Measurements from ENCODE around the gene GNG11. TPM values are rescaled to one million over a fixed set of nuclear protein-coding genes. Genes with fewer than 3 reads are reported as not detected.

GNG11 gene
- total and polyA plus RNA-seq, 2 experiments from 2014 or later = 1.6 to 6.3 TPM

DNA sequence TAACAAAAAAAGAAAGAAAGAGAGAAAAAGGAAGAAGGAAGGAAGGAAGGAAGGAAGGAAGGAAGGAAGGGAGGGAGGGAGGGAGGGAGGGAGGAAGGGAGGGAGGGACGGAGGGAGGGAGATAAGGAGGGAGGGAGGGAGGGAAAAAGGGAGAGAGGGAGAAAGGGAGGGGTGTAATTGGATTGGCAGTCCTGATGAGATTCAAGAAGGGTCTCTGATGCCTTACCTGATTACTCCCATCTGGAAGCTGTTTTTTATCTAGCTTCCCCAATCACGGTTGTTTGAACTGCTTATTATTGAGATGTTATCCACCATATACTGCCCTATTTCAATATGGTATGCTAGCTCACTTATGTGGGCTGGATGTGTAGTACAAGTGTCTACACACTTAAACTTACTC is 27.3 kb downstream of the GNG11 start (continued):
- TF ChIP-seq, protein P1, sequence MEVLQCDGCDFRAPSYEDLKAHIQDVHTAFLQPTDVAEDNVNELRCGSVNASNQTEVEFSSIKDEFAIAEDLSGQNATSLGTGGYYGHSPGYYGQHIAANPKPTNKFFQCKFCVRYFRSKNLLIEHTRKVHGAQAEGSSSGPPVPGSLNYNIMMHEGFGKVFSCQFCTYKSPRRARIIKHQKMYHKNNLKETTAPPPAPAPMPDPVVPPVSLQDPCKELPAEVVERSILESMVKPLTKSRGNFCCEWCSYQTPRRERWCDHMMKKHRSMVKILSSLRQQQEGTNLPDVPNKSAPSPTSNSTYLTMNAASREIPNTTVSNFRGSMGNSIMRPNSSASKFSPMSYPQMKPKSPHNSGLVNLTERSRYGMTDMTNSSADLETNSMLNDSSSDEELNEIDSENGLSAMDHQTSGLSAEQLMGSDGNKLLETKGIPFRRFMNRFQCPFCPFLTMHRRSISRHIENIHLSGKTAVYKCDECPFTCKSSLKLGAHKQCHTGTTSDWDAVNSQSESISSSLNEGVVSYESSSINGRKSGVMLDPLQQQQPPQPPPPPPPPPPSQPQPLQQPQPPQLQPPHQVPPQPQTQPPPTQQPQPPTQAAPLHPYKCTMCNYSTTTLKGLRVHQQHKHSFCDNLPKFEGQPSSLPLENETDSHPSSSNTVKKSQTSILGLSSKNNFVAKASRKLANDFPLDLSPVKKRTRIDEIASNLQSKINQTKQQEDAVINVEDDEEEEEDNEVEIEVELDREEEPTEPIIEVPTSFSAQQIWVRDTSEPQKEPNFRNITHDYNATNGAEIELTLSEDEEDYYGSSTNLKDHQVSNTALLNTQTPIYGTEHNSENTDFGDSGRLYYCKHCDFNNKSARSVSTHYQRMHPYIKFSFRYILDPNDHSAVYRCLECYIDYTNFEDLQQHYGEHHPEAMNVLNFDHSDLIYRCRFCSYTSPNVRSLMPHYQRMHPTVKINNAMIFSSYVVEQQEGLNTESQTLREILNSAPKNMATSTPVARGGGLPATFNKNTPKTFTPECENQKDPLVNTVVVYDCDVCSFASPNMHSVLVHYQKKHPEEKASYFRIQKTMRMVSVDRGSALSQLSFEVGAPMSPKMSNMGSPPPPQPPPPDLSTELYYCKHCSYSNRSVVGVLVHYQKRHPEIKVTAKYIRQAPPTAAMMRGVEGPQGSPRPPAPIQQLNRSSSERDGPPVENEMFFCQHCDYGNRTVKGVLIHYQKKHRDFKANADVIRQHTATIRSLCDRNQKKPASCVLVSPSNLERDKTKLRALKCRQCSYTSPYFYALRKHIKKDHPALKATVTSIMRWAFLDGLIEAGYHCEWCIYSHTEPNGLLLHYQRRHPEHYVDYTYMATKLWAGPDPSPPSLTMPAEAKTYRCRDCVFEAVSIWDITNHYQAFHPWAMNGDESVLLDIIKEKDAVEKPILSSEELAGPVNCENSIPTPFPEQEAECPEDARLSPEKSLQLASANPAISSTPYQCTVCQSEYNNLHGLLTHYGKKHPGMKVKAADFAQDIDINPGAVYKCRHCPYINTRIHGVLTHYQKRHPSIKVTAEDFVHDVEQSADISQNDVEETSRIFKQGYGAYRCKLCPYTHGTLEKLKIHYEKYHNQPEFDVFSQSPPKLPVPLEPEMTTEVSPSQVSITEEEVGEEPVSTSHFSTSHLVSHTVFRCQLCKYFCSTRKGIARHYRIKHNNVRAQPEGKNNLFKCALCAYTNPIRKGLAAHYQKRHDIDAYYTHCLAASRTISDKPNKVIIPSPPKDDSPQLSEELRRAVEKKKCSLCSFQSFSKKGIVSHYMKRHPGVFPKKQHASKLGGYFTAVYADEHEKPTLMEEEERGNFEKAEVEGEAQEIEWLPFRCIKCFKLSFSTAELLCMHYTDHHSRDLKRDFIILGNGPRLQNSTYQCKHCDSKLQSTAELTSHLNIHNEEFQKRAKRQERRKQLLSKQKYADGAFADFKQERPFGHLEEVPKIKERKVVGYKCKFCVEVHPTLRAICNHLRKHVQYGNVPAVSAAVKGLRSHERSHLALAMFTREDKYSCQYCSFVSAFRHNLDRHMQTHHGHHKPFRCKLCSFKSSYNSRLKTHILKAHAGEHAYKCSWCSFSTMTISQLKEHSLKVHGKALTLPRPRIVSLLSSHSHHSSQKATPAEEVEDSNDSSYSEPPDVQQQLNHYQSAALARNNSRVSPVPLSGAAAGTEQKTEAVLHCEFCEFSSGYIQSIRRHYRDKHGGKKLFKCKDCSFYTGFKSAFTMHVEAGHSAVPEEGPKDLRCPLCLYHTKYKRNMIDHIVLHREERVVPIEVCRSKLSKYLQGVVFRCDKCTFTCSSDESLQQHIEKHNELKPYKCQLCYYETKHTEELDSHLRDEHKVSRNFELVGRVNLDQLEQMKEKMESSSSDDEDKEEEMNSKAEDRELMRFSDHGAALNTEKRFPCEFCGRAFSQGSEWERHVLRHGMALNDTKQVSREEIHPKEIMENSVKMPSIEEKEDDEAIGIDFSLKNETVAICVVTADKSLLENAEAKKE (CRISPR knock-in tag; IDR thresholded peaks at IDR 0.05) = no peak

DNA sequence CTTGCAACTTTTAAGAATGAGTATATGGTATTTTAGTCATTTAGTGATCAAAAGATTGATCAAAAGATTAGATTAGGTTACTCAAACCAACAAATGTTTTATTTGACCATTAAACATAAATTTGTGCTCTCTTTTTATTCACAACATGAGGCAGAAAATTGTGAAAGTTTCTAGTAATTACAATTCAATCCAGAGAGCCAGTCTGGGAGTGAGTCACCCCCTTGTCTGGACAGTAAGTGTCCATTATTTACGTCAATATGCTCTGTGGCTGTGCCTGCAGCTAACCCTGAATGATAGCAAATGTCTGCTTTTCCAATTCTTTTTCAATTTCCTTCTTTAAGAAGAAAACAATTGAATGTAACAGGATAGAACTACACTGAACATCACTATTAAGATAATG is 27.9 kb downstream of the GNG11 start:
- Histone ChIP-seq H3K27me3 (ENCODE audit: insufficient read depth) (no peaks in the 10 kb centered on the region), H3K9me2 (ENCODE audit: insufficient read depth) (no peaks in the 10 kb centered on the region), H4K20me1 (replicated peaks; ENCODE audit: insufficient read depth) (no peaks in the 10 kb centered on the region), H3K4me2 (no peak overlapping the region), H3K4me1 (ENCODE audit: insufficient read depth) (peaks cover 7% of the 10 kb centered on the region; the same call in 1 of the 2 replicates), H3K27ac (ENCODE audit: low read depth) (no peak overlapping the region), H3K79me2 (replicated peaks; ENCODE audit: insufficient read depth) (no peaks in the 10 kb centered on the region), H2AFZ (no peak overlapping the region), H3K4me3 (no peak overlapping the region), H3F3A (replicated peaks; ENCODE audit: low read depth) (no peaks in the 10 kb centered on the region), H3K36me3 (ENCODE audit: insufficient read depth) (no peaks in the 10 kb centered on the region)
- H3K4me1 Mint-ChIP-seq = no peaks in the 10 kb centered on the region; the same call in 2 of the 3 replicates
- DNase-seq (ENCODE audit: low spot score) (no peak), ATAC-seq (no peak)
- H3K4me3 Mint-ChIP-seq = no peak overlapping the region
- no peaks in the 10 kb centered on the region for H3K36me3 Mint-ChIP-seq (ENCODE audit: low read depth)
- no peaks in the 10 kb centered on the region for H3K9me3 Mint-ChIP-seq
- H3K27me3 Mint-ChIP-seq (ENCODE audit: insufficient read depth, low read depth, poor library complexity) = no peaks in the 10 kb centered on the region
- no peak overlapping the region for H3K27ac Mint-ChIP-seq
- TF ChIP-seq POLR2AphosphoS5 (IDR thresholded peaks at IDR 0.05; ENCODE audit: low read depth) (no peak), CREB1 (CRISPR knock-in tag; IDR thresholded peaks at IDR 0.05; ENCODE audit: low read depth) (no peak), EZH2 (IDR thresholded peaks at IDR 0.05; ENCODE audit: low read depth, unreplicated experiment) (no peak), ZNF331 (CRISPR knock-in tag; IDR thresholded peaks at IDR 0.05; ENCODE audit: low read depth) (no peak), ZNF114 (CRISPR knock-in tag; IDR thresholded peaks at IDR 0.05) (no peak), JUNB (IDR thresholded peaks at IDR 0.05; ENCODE audit: unreplicated experiment) (no peak), NANOG (IDR thresholded peaks at IDR 0.05; ENCODE audit: borderline replicate concordance) (no peak), STAT1 (IDR thresholded peaks at IDR 0.05; ENCODE audit: unreplicated experiment) (no peak), EZH2phosphoT487 (IDR thresholded peaks at IDR 0.05; ENCODE audit: unreplicated experiment) (no peak)
- TF ChIP-seq, protein P2, sequence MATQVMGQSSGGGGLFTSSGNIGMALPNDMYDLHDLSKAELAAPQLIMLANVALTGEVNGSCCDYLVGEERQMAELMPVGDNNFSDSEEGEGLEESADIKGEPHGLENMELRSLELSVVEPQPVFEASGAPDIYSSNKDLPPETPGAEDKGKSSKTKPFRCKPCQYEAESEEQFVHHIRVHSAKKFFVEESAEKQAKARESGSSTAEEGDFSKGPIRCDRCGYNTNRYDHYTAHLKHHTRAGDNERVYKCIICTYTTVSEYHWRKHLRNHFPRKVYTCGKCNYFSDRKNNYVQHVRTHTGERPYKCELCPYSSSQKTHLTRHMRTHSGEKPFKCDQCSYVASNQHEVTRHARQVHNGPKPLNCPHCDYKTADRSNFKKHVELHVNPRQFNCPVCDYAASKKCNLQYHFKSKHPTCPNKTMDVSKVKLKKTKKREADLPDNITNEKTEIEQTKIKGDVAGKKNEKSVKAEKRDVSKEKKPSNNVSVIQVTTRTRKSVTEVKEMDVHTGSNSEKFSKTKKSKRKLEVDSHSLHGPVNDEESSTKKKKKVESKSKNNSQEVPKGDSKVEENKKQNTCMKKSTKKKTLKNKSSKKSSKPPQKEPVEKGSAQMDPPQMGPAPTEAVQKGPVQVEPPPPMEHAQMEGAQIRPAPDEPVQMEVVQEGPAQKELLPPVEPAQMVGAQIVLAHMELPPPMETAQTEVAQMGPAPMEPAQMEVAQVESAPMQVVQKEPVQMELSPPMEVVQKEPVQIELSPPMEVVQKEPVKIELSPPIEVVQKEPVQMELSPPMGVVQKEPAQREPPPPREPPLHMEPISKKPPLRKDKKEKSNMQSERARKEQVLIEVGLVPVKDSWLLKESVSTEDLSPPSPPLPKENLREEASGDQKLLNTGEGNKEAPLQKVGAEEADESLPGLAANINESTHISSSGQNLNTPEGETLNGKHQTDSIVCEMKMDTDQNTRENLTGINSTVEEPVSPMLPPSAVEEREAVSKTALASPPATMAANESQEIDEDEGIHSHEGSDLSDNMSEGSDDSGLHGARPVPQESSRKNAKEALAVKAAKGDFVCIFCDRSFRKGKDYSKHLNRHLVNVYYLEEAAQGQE (IDR thresholded peaks at IDR 0.05; ENCODE audit: unreplicated experiment) = no peak
- TF ChIP-seq, protein P3, sequence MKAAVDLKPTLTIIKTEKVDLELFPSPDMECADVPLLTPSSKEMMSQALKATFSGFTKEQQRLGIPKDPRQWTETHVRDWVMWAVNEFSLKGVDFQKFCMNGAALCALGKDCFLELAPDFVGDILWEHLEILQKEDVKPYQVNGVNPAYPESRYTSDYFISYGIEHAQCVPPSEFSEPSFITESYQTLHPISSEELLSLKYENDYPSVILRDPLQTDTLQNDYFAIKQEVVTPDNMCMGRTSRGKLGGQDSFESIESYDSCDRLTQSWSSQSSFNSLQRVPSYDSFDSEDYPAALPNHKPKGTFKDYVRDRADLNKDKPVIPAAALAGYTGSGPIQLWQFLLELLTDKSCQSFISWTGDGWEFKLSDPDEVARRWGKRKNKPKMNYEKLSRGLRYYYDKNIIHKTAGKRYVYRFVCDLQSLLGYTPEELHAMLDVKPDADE (IDR thresholded peaks at IDR 0.05) = no peak
- TF ChIP-seq, protein P4, sequence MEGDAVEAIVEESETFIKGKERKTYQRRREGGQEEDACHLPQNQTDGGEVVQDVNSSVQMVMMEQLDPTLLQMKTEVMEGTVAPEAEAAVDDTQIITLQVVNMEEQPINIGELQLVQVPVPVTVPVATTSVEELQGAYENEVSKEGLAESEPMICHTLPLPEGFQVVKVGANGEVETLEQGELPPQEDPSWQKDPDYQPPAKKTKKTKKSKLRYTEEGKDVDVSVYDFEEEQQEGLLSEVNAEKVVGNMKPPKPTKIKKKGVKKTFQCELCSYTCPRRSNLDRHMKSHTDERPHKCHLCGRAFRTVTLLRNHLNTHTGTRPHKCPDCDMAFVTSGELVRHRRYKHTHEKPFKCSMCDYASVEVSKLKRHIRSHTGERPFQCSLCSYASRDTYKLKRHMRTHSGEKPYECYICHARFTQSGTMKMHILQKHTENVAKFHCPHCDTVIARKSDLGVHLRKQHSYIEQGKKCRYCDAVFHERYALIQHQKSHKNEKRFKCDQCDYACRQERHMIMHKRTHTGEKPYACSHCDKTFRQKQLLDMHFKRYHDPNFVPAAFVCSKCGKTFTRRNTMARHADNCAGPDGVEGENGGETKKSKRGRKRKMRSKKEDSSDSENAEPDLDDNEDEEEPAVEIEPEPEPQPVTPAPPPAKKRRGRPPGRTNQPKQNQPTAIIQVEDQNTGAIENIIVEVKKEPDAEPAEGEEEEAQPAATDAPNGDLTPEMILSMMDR (conservative IDR thresholded peaks at IDR 0.05; ENCODE audit: low read depth in 2 of 2) = no peak

Measured in GM23338 (cell line).